ENCODE results near the gene PPP1R1C. TPM values are rescaled to one million over a fixed set of nuclear protein-coding genes. Genes with fewer than 3 reads are reported as not detected.

Gene PPP1R1C
- total RNA-seq, 1 donor from 2014 or later, result 13.8 TPM

GRCh38 chr2:182166406-182166805 is 180.8 kb downstream of the PPP1R1C start:
- peaks cover 2% of the 10 kb centered on the region for H3K27me3 Mint-ChIP-seq (ENCODE audit: unreplicated experiment)
- H3K36me3 Mint-ChIP-seq (ENCODE audit: unreplicated experiment), result no peaks in the 10 kb centered on the region
- TF ChIP-seq CTCF (IDR thresholded peaks at IDR 0.05; ENCODE audit: partially characterized antibody, unreplicated experiment), result no peak
- peaks cover 6% of the 10 kb centered on the region for H3K4me1 Mint-ChIP-seq (ENCODE audit: low read depth, unreplicated experiment)
- H3K4me3 Mint-ChIP-seq (ENCODE audit: unreplicated experiment), result no peak overlapping the region
- no peak overlapping the region for H3K27ac Mint-ChIP-seq (ENCODE audit: unreplicated experiment)
- no peak for DNase-seq
- H3K9me3 Mint-ChIP-seq (ENCODE audit: unreplicated experiment), result no peaks in the 10 kb centered on the region

- peaks cover 2% of the 10 kb centered on the region for H3K27me3 Mint-ChIP-seq (ENCODE audit: unreplicated experiment)
- peaks cover 6% of the 10 kb centered on the region for H3K4me1 Mint-ChIP-seq (ENCODE audit: low read depth, unreplicated experiment)
- H3K36me3 Mint-ChIP-seq (ENCODE audit: unreplicated experiment), result no peaks in the 10 kb centered on the region
- no peak for DNase-seq
- H3K27ac Mint-ChIP-seq (ENCODE audit: unreplicated experiment), result no peak overlapping the region
- TF ChIP-seq CTCF (IDR thresholded peaks at IDR 0.05; ENCODE audit: partially characterized antibody, unreplicated experiment), result no peak
- no peaks in the 10 kb centered on the region for H3K9me3 Mint-ChIP-seq (ENCODE audit: unreplicated experiment)
- H3K4me3 Mint-ChIP-seq (ENCODE audit: unreplicated experiment), result no peak overlapping the region
Measured at GRCh38 chr2:182166841-182167240, 181.2 kb downstream of the PPP1R1C start.

Other genes with a start within 250 kb of the PPP1R1C start
- 32.8 TPM for gene ITPRID2, start 94.1 kb upstream of the PPP1R1C start, total RNA-seq (ENCODE audit: unreplicated experiment)